ENCODE data around the gene BAIAP2L2. TPM values are rescaled to one million over a fixed set of nuclear protein-coding genes. Genes with fewer than 3 reads are reported as not detected.

Gene BAIAP2L2
- total and polyA plus RNA-seq, 7 donors = 0.23 to 5.1 (median 0.55) TPM; not detected in 1

GRCh38 chr22:38135133-38135706 is 24.7 kb upstream of the BAIAP2L2 start:
- Histone ChIP-seq H3K27ac (no peak overlapping the region), H3K4me3 (no peak overlapping the region), H3K36me3 (ENCODE audit: insufficient read depth in 1 of 2, low read depth in 1 of 2) (peaks cover 2 to 68% of the 10 kb centered on the region in 2 donors), H3K9me3 (no peaks in the 10 kb centered on the region), H3K27me3 (ENCODE audit: insufficient read depth in 3 of 3, low read length in 2 of 3) (no peaks in the 10 kb centered on the region), H3K4me1 (no peaks in the 10 kb centered on the region)
- peak; percentile 27 to 82 (median 62) for ATAC-seq
- TF ChIP-seq CTCF (IDR thresholded peaks at IDR 0.05) = no peak
- intact Hi-C loops (cut with DNase I) = no loop called here
- WGBS, 3 donors = 81 to 89% (median 84%) methylated on average over 4 of the region's 4 CpGs
- no peak for DNase-seq

GRCh38 chr22:38133331-38133730 is 22.8 kb upstream of the BAIAP2L2 start:
- no peak for TF ChIP-seq CTCF (IDR thresholded peaks at IDR 0.05)
- Histone ChIP-seq H3K4me3 (no peak overlapping the region), H3K27me3 (ENCODE audit: insufficient read depth in 3 of 3, low read length in 2 of 3) (no peaks in the 10 kb centered on the region), H3K4me1 (no peaks in the 10 kb centered on the region), H3K9me3 (no peaks in the 10 kb centered on the region), H3K27ac (no peak overlapping the region), H3K36me3 (ENCODE audit: insufficient read depth in 1 of 2, low read depth in 1 of 2) (peaks cover 2 to 55% of the 10 kb centered on the region in 2 donors)
- 95 to 97% (median 95%) methylated on average over 4 of the region's 4 CpGs for WGBS, 3 donors
- intact Hi-C loops (cut with DNase I) = no loop called here
- no peak for ATAC-seq
- DNase-seq = no peak

GRCh38 chr22:38132794-38133193 is 22.3 kb upstream of the BAIAP2L2 start:
- Histone ChIP-seq H3K27ac (no peak overlapping the region), H3K36me3 (ENCODE audit: insufficient read depth in 1 of 2, low read depth in 1 of 2) (peaks cover 2 to 51% of the 10 kb centered on the region in 2 donors), H3K27me3 (ENCODE audit: insufficient read depth in 3 of 3, low read length in 2 of 3) (no peaks in the 10 kb centered on the region), H3K9me3 (no peaks in the 10 kb centered on the region), H3K4me3 (no peak overlapping the region), H3K4me1 (no peaks in the 10 kb centered on the region)
- no peak for TF ChIP-seq CTCF (IDR thresholded peaks at IDR 0.05)
- DNase-seq = no peak
- intact Hi-C loops (cut with DNase I) = no loop called here
- no peak for ATAC-seq
- 92% methylated on average over 28 of the region's 28 CpGs for WGBS, 3 donors

- Histone ChIP-seq H3K4me1 (no peaks in the 10 kb centered on the region), H3K27me3 (ENCODE audit: insufficient read depth in 3 of 3, low read length in 2 of 3) (no peaks in the 10 kb centered on the region), H3K4me3 (no peak overlapping the region), H3K9me3 (no peaks in the 10 kb centered on the region), H3K27ac (no peak overlapping the region), H3K36me3 (ENCODE audit: insufficient read depth in 1 of 2, low read depth in 1 of 2) (peaks cover 2 to 45% of the 10 kb centered on the region in 2 donors)
- DNase-seq (no peak), ATAC-seq (no peak)
- WGBS, 3 donors = 82 to 85% (median 83%) methylated on average over 7 of the region's 7 CpGs
- TF ChIP-seq CTCF (IDR thresholded peaks at IDR 0.05) = no peak
- intact Hi-C loops (cut with DNase I) = no loop called here
These were observed 21.7 kb upstream of the BAIAP2L2 start for GRCh38 chr22:38132136-38132535.

DNA sequence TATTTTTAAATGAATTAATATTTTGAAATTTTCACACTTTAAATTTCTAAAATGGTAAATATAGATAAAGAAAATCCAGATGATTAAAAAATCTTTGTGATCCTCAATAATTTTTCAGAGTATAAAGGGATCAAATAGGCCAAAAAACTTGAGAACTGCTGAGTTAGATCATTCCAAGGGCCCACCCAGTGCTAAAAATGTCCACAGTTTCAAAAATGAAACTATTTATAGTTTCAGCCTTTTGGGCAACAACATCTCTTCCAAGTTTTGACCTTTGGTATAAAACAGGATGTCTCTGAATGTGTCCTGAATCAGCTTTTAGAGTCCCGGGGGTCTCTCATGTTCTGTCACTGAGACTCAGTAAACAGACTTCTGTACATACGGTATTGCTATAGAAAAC is 20.9 kb upstream of the BAIAP2L2 start:
- no peak for DNase-seq
- no peaks in the 10 kb centered on the region for H3K27me3 ChIP-seq (ENCODE audit: insufficient read depth in 3 of 3, low read length in 2 of 3)
- peaks cover 2 to 42% of the 10 kb centered on the region in 2 donors for H3K36me3 ChIP-seq (ENCODE audit: insufficient read depth in 1 of 2, low read depth in 1 of 2)
- no peaks in the 10 kb centered on the region for H3K4me1 ChIP-seq
- intact Hi-C loops (cut with DNase I) = no loop called here
- H3K9me3 ChIP-seq = no peaks in the 10 kb centered on the region
- H3K4me3 ChIP-seq = no peak overlapping the region
- H3K27ac ChIP-seq = no peak overlapping the region
- TF ChIP-seq CTCF (IDR thresholded peaks at IDR 0.05) = no peak
- no peak for ATAC-seq
- 57 to 66% (median 59%) methylated on average over 2 of the region's 2 CpGs for WGBS, 3 donors
